ENCODE results near the gene SLC38A10.

- TF ChIP-seq POLR2A (IDR thresholded peaks at IDR 0.05; ENCODE audit: low read length) (no peak), GATA1 (IDR thresholded peaks at IDR 0.05; ENCODE audit: low read depth, low read length) (no peak)
These were observed 46.5 kb downstream of the SLC38A10 start for GRCh38 chr17:81248649-81249048.
